Fibroblast of lung (primary cell): ENCODE data around the gene SUGP1.

Source experiments
- EZH2 ChIP-seq: IDR thresholded peaks from 2 replicates; pipeline ENCODE4 v1.5.1; 2012; ENCODE audit warnings: low read length, control low read depth, mild to moderate bottlenecking; ENCODE audit errors: missing control alignments
- TF ChIP-seq, protein P1 (sequence below), 2 donors: IDR thresholded peaks in 1 of 2; conservative IDR thresholded peaks in 1 of 2; 1 replicate in 1 of 2; 2 replicates in 1 of 2; pipeline ENCODE4 v1.5.1; 2011 to 2012; ENCODE audit warnings: low read length in 2 of 2, control low read depth in 1 of 2, inconsistent platforms in 1 of 2, low read depth in 1 of 2, mild to moderate bottlenecking in 1 of 2

DNA sequence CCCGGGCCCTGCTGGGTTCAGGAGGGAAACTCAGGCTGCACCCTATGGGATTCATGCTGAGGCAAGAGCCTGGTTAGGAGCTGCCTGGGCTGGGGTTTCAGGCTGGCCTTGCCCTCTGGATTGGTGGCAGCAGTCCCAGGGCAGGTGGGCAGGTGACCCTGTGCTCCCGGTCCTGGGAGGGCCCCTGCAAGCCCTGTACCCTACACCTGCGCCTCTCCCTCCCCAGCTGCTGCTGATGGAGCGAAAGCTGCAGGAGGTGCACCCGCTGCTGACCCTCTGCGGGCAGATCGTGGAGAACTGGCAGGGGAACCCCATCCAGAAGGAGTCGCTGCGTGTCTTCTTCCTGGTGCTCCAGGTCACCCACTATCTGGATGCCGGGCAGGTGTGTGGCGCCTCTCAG lies 20.7 kb upstream of the SUGP1 start:
- TF ChIP-seq, protein P1, sequence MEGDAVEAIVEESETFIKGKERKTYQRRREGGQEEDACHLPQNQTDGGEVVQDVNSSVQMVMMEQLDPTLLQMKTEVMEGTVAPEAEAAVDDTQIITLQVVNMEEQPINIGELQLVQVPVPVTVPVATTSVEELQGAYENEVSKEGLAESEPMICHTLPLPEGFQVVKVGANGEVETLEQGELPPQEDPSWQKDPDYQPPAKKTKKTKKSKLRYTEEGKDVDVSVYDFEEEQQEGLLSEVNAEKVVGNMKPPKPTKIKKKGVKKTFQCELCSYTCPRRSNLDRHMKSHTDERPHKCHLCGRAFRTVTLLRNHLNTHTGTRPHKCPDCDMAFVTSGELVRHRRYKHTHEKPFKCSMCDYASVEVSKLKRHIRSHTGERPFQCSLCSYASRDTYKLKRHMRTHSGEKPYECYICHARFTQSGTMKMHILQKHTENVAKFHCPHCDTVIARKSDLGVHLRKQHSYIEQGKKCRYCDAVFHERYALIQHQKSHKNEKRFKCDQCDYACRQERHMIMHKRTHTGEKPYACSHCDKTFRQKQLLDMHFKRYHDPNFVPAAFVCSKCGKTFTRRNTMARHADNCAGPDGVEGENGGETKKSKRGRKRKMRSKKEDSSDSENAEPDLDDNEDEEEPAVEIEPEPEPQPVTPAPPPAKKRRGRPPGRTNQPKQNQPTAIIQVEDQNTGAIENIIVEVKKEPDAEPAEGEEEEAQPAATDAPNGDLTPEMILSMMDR (conservative IDR thresholded peaks at IDR 0.05 in 1 of 2, IDR thresholded peaks at IDR 0.05 in 1 of 2; ENCODE audit: low read depth in 1 of 2, low read length in 2 of 2), result no peak
- TF ChIP-seq EZH2, result no peak
